B cell (primary cell): ENCODE data around the gene MS4A2. TPM values are rescaled to one million over a fixed set of nuclear protein-coding genes. Genes with fewer than 3 reads are reported as not detected.
"Not testable (repeated sequence)": the region's sequence is repeated elsewhere in the genome, so short reads cannot be mapped to it uniquely, and the experiment has no call there.

ENCODE experiments used
- ATAC-seq: fragments of 200-7000 bp; cut with Tn5 transposase; one replicate; pipeline ENCODE4 v1.10.0; 2021; ENCODE audit warnings: low read depth, mild to moderate bottlenecking, moderate number of reproducible peaks, moderate library complexity
- CTCF ChIA-PET: fragments of 350-600 bp; sonication (Branson Sonifier 250); formaldehyde crosslinking; loops from one replicate; lab custom pipeline; 2021; ENCODE audit warnings: antibody characterized with exemption, inconsistent platforms; lab: Charles Lee
- POLR2A ChIA-PET: fragments of 350-600 bp; sonication (Branson Sonifier 250); formaldehyde crosslinking; loops from one replicate; lab custom pipeline; 2021; ENCODE audit warnings: antibody characterized with exemption; lab: Charles Lee
- DNase-seq: peaks from one replicate; pipeline ENCODE4 v3.0.0; 2013
- H2AFZ ChIP-seq: 2 replicates; pipeline ENCODE4 v1.6.1; 2012; ENCODE audit warnings: mild to moderate bottlenecking, low read depth, low read length; ENCODE audit not compliant: insufficient read depth, poor library complexity, severe bottlenecking
- H3K27ac ChIP-seq, 2 donors: 1 replicate in 1 of 2; 2 replicates in 1 of 2; pipeline ENCODE4 v1.5.1; 2012 to 2013; ENCODE audit warnings: low read length in 2 of 2, mild to moderate bottlenecking in 2 of 2, moderate library complexity in 1 of 2
- H3K27me3 ChIP-seq, 4 experiments: fragments of 200-600 bp in 1 of 4; sonication (generic) in 1 of 4; replicated peaks in 1 of 4; 1 replicate in 2 of 4; 2 replicates in 2 of 4; pipeline versions ENCODE4 v1.6.1 to v1.7.0; 2013 to 2016; ENCODE audit warnings: low read length in 3 of 4, mild to moderate bottlenecking in 2 of 4, mixed read lengths in 1 of 4, moderate library complexity in 1 of 4; ENCODE audit not compliant: insufficient read depth in 4 of 4, control insufficient read depth in 3 of 4; ENCODE audit errors: control extremely low read depth in 1 of 4
- H3K36me3 ChIP-seq, 2 experiments: replicated peaks in 1 of 2; 1 replicate in 1 of 2; 2 replicates in 1 of 2; pipeline versions ENCODE4 v1.6.1 to v1.7.1; 2013; ENCODE audit warnings: low read length in 1 of 2; ENCODE audit not compliant: insufficient read depth in 2 of 2, control insufficient read depth in 1 of 2; ENCODE audit errors: control extremely low read depth in 1 of 2, extremely low read depth in 1 of 2
- H3K4me1 ChIP-seq, 2 donors: fragments of 200-600 bp in 1 of 2; sonication (generic) in 1 of 2; 1 replicate in 1 of 2; 2 replicates in 1 of 2; pipeline versions ENCODE4 v1.5.1 to v1.6.1; 2013 to 2017; ENCODE audit warnings: low read length in 2 of 2; ENCODE audit not compliant: control insufficient read depth in 2 of 2, insufficient read depth in 2 of 2
- H3K4me2 ChIP-seq: replicated peaks from 2 replicates; pipeline ENCODE3; 2012; ENCODE audit warnings: mild to moderate bottlenecking, low read depth, low read length; ENCODE audit not compliant: poor library complexity, severe bottlenecking
- H3K4me3 ChIP-seq, 5 experiments: fragments of 200-600 bp in 1 of 5; sonication (generic) in 1 of 5; 1 replicate in 3 of 5; 2 replicates in 2 of 5; pipeline versions ENCODE4 v1.5.1 to v1.7.0; 2011 to 2016; ENCODE audit warnings: low read length in 4 of 5, mild to moderate bottlenecking in 4 of 5, low read depth in 2 of 5, control low read depth in 1 of 5, moderate library complexity in 1 of 5; ENCODE audit not compliant: insufficient read depth in 1 of 5; ENCODE audit errors: control extremely low read depth in 1 of 5, extremely low read depth in 1 of 5
- H3K79me2 ChIP-seq: fragments of 200-600 bp; sonication (generic); one replicate; pipeline ENCODE4 v1.6.0; 2016; ENCODE audit warnings: low read length; ENCODE audit not compliant: control insufficient read depth, insufficient read depth
- H3K9ac ChIP-seq: fragments of 200-600 bp; sonication (generic); 2 replicates; pipeline ENCODE4 v1.6.1; 2017; ENCODE audit warnings: mild to moderate bottlenecking, low read length, moderate library complexity
- H3K9me3 ChIP-seq, 3 donors: one replicate each; pipeline versions ENCODE4 v1.6.1 to v1.7.1; 2013; ENCODE audit warnings: low read length in 2 of 3; ENCODE audit not compliant: control insufficient read depth in 2 of 3, insufficient read depth in 1 of 3; ENCODE audit errors: control extremely low read depth in 1 of 3
- H4K20me1 ChIP-seq: 2 replicates; pipeline ENCODE4 v1.6.0; 2012; ENCODE audit warnings: mild to moderate bottlenecking, low read length; ENCODE audit not compliant: insufficient read depth, control insufficient read depth, poor library complexity, severe bottlenecking
- H3K27ac Mint-ChIP-seq: one replicate; pipeline ENCODE4 v1.8.0; 2021; ENCODE audit warnings: mixed read lengths
- H3K27me3 Mint-ChIP-seq: one replicate; pipeline ENCODE4 v1.8.0; 2021; ENCODE audit warnings: mixed read lengths
- H3K4me1 Mint-ChIP-seq: one replicate; pipeline ENCODE4 v1.8.0; 2021; ENCODE audit warnings: mixed read lengths
- H3K4me3 Mint-ChIP-seq: one replicate; pipeline ENCODE4 v1.8.0; 2021; ENCODE audit warnings: mixed read lengths
- H3K9me3 Mint-ChIP-seq: one replicate; pipeline ENCODE4 v1.8.0; 2022; ENCODE audit warnings: mixed read lengths; ENCODE audit not compliant: insufficient read depth
- EZH2 ChIP-seq: IDR thresholded peaks from 2 replicates; pipeline ENCODE4 v1.6.1; 2012; ENCODE audit warnings: borderline replicate concordance, low read depth, mild to moderate bottlenecking, moderate library complexity, low read length; ENCODE audit not compliant: insufficient read depth, poor library complexity, severe bottlenecking
- WGBS: methylation state at CpG from one replicate; pipeline ENCODE4 v1.1.5; 2013; ENCODE audit warnings: missing lambda C conversion rate; ENCODE audit not compliant: insufficient coverage; 5-methylcytosine and 5-hydroxymethylcytosine counted together
- intact Hi-C: fragments of 100-400 bp; cut with micrococcal nuclease; formaldehyde crosslinking; loops from one replicate; pipeline ENCODE4 v1.10.0; 2022
- polyA plus RNA-seq: library from polyadenylated mRNA; depleted of rRNA; stranded (reverse); fragments of >200 nt; gene quantifications from 2 replicates; pipeline ENCODE4 v1.2.3, GENCODE V29; 2012
- total RNA-seq, 2 donors: library from RNA; stranded (reverse); fragments of 120-200 nt in 1 of 2; gene quantifications; 1 replicate in 1 of 2; 2 replicates in 1 of 2; pipeline versions ENCODE4 v1.2.3 to v1.2.4, GENCODE V29; 2013 to 2022
- TF ChIP-seq, protein P1 (sequence below): fragments of 200-600 bp; IDR thresholded peaks from one replicate; pipeline ENCODE4 v1.8.0; 2022; ENCODE audit warnings: antibody characterized with exemption, mild to moderate bottlenecking

MS4A2 gene
- total and polyA plus RNA-seq, 2 donors (not counting 1 experiment from before 2014, with no cell fraction given): not detected

DNA sequence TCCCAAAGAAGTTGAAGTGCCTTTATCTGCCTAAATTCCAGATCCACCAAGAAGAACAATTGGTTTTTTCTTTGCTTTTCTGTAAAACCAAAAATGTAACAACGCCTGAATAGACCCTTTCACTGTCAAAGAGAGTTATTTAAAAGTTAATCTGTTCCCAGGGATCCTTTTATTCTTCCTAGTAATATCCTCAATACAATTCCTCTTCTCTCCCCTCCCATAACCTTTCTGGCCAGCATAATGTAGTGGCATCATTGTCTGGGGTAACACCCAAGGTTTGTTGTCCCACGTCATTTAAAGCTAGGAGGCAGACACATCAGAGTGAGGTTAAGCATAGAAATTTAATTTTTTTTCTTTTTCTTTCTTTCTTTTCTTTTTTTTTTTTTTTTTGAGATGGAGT lies 39.9 kb downstream of the MS4A2 start:
- Histone ChIP-seq H3K4me1 (peaks cover 19 to 20% of the 10 kb centered on the region in 2 donors), H3K9ac (no peak overlapping the region), H3K9me3 (peaks cover 0 to 1% (median 0%) of the 10 kb centered on the region in 3 donors), H3K36me3 (no peaks in the 10 kb centered on the region), H2AFZ (no peak overlapping the region), H4K20me1 (no peaks in the 10 kb centered on the region), H3K4me3 (no peak overlapping the region), H3K4me2 (no peak overlapping the region), H3K27ac (no peak overlapping the region), H3K79me2 (no peaks in the 10 kb centered on the region), H3K27me3 (no peaks in the 10 kb centered on the region)
- DNase-seq (no peak), ATAC-seq (no peak)
- Mint-ChIP-seq H3K27ac (no peak overlapping the region), H3K27me3 (no peaks in the 10 kb centered on the region), H3K4me1 (peaks cover 24% of the 10 kb centered on the region), H3K9me3 (no peaks in the 10 kb centered on the region), H3K4me3 (no peak overlapping the region)
- intact Hi-C loops: no loop called here
- ChIA-PET POLR2A (interaction anchor here (0.7 kb wide), 1 partner anchor 372 kb away, joined by 3 read pairs; no protein-coding TSS in a partner anchor), CTCF (interaction anchor here (0.6 to 1.2 kb wide), 2 partner anchors 374 to 906 kb away, joined by 3 to 4 read pairs; no protein-coding TSS in a partner anchor)
- WGBS: no CpG with 5 or more reads among the region's 2 CpGs
- no peak for TF ChIP-seq EZH2
- TF ChIP-seq, protein P1, sequence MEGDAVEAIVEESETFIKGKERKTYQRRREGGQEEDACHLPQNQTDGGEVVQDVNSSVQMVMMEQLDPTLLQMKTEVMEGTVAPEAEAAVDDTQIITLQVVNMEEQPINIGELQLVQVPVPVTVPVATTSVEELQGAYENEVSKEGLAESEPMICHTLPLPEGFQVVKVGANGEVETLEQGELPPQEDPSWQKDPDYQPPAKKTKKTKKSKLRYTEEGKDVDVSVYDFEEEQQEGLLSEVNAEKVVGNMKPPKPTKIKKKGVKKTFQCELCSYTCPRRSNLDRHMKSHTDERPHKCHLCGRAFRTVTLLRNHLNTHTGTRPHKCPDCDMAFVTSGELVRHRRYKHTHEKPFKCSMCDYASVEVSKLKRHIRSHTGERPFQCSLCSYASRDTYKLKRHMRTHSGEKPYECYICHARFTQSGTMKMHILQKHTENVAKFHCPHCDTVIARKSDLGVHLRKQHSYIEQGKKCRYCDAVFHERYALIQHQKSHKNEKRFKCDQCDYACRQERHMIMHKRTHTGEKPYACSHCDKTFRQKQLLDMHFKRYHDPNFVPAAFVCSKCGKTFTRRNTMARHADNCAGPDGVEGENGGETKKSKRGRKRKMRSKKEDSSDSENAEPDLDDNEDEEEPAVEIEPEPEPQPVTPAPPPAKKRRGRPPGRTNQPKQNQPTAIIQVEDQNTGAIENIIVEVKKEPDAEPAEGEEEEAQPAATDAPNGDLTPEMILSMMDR: no peak

DNA sequence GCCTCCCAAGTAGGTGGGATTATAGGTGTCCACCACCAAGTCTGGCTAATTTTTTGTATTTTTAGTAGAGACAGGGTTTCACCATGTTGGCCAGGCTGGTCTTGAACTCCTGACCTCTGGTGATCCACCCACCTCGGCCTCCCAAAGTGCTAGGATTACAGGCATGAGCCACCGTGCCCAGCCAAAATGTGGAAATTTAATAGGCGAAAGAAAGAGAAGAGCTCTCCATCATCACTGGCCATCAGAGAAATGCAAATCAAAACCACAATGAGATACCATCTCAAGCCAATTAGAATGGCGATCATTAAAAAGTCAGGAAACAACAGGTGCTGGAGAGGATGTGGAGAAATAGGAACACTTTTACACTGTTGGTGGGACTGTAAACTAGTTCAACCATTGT lies 40.4 kb downstream of the MS4A2 start:
- H3K27ac Mint-ChIP-seq, H3K4me3 Mint-ChIP-seq, CTCF ChIA-PET, H2AFZ ChIP-seq, intact Hi-C loops, H3K4me3 ChIP-seq, H4K20me1 ChIP-seq, DNase-seq, ATAC-seq, H3K36me3 ChIP-seq, H3K27me3 Mint-ChIP-seq, H3K9me3 ChIP-seq, H3K27ac ChIP-seq, H3K4me2 ChIP-seq, H3K27me3 ChIP-seq, H3K9me3 Mint-ChIP-seq, H3K79me2 ChIP-seq, H3K9ac ChIP-seq, POLR2A ChIA-PET: not testable (repeated sequence)
- peaks cover 24% of the 10 kb centered on the region for H3K4me1 Mint-ChIP-seq
- peaks cover 19 to 20% of the 10 kb centered on the region in 2 donors for H3K4me1 ChIP-seq
- WGBS: no CpG with 5 or more reads among the region's 4 CpGs
